ENCODE measurements around the gene PLEKHG4B.
"Not testable (repeated sequence)": the region's sequence is repeated elsewhere in the genome, so short reads cannot be mapped to it uniquely, and the experiment has no call there.

Gene PLEKHG4B

GRCh38 chr5:94113-94892, 2.3 kb downstream of the PLEKHG4B start:
- no peak for DNase-seq (ENCODE audit: low read depth in 2 of 2)

GRCh38 chr5:95241-95980, 3.4 kb downstream of the PLEKHG4B start:
- no peak for DNase-seq (ENCODE audit: low read depth in 2 of 2)

- DNase-seq (ENCODE audit: low read depth in 2 of 2): no peak
These were observed 5.2 kb downstream of the PLEKHG4B start for GRCh38 chr5:96976-97660.

- DNase-seq (ENCODE audit: low read depth in 2 of 2): no peak
These were observed 7.8 kb downstream of the PLEKHG4B start for GRCh38 chr5:99815-100214.

- DNase-seq (ENCODE audit: low read depth in 2 of 2): no peak
These were observed 10.6 kb downstream of the PLEKHG4B start for GRCh38 chr5:102411-103043.

GRCh38 chr5:104106-104505, 12.1 kb downstream of the PLEKHG4B start:
- not testable (repeated sequence) for DNase-seq (ENCODE audit: low read depth in 2 of 2)

GRCh38 chr5:104778-105296, 12.9 kb downstream of the PLEKHG4B start:
- DNase-seq (ENCODE audit: low read depth in 2 of 2): no peak

- DNase-seq (ENCODE audit: low read depth in 2 of 2): no peak
These were observed 13.6 kb downstream of the PLEKHG4B start for GRCh38 chr5:105504-106070.

GRCh38 chr5:106587-106986, 14.6 kb downstream of the PLEKHG4B start:
- no peak for DNase-seq (ENCODE audit: low read depth in 2 of 2)

- DNase-seq (ENCODE audit: low read depth in 2 of 2): no peak
These were observed 15.6 kb downstream of the PLEKHG4B start for GRCh38 chr5:107526-107925.

GRCh38 chr5:109826-110225, 17.9 kb downstream of the PLEKHG4B start:
- DNase-seq (ENCODE audit: low read depth in 2 of 2): no peak

GRCh38 chr5:110270-110888, 18.4 kb downstream of the PLEKHG4B start:
- no peak for DNase-seq (ENCODE audit: low read depth in 2 of 2)

GRCh38 chr5:111171-111570, 19.2 kb downstream of the PLEKHG4B start:
- DNase-seq (ENCODE audit: low read depth in 2 of 2): no peak

- no peak for DNase-seq (ENCODE audit: low read depth in 2 of 2)
These were observed 27.6 kb downstream of the PLEKHG4B start for GRCh38 chr5:119486-120097.

GRCh38 chr5:121432-121831, 29.5 kb downstream of the PLEKHG4B start:
- DNase-seq (ENCODE audit: low read depth in 2 of 2): no peak

- no peak for DNase-seq (ENCODE audit: low read depth in 2 of 2)
These were observed 33.8 kb downstream of the PLEKHG4B start for GRCh38 chr5:125815-126214.

- DNase-seq (ENCODE audit: low read depth in 2 of 2): no peak
These were observed 34.8 kb downstream of the PLEKHG4B start for GRCh38 chr5:126806-127205.

- no peak for DNase-seq (ENCODE audit: low read depth in 2 of 2)
These were observed 35.9 kb downstream of the PLEKHG4B start for GRCh38 chr5:127886-128285.

- no peak for DNase-seq (ENCODE audit: low read depth in 2 of 2)
These were observed 36.5 kb downstream of the PLEKHG4B start for GRCh38 chr5:128446-128845.

- DNase-seq (ENCODE audit: low read depth in 2 of 2): no peak
These were observed 37.2 kb downstream of the PLEKHG4B start for GRCh38 chr5:129148-129547.

GRCh38 chr5:129820-130219, 37.9 kb downstream of the PLEKHG4B start:
- DNase-seq (ENCODE audit: low read depth in 2 of 2): no peak
